Testis (tissue), 3 donors: ENCODE results near the gene PAXX. TPM values are rescaled to one million over a fixed set of nuclear protein-coding genes. Genes with fewer than 3 reads are reported as not detected.

Source experiments
- DNase-seq: peaks from one replicate; pipeline ENCODE4 v3.0.0-alpha.2; 2019
- H3K27ac ChIP-seq, 2 donors: fragments of 200-600 bp; sonication (generic); one replicate each; pipeline ENCODE4 v1.5.1; 2019
- H3K27me3 ChIP-seq: fragments of 200-600 bp; sonication (generic); one replicate; pipeline ENCODE4 v1.5.1; 2019
- H3K36me3 ChIP-seq: fragments of 200-600 bp; sonication (generic); one replicate; pipeline ENCODE4 v1.5.1; 2017; ENCODE audit warnings: low read depth; ENCODE audit errors: missing control alignments
- H3K4me1 ChIP-seq: fragments of 200-600 bp; sonication (generic); one replicate; pipeline ENCODE4 v1.5.1; 2019
- H3K4me3 ChIP-seq, 2 donors: fragments of 200-600 bp; sonication (generic); one replicate each; pipeline ENCODE4 v1.5.1; 2017 to 2019
- H3K9me3 ChIP-seq: fragments of 200-600 bp; sonication (generic); one replicate; pipeline ENCODE4 v1.5.1; 2017
- POLR2A ChIP-seq: fragments of 450-650 bp; IDR thresholded peaks from one replicate; pipeline ENCODE4 v1.6.1; 2017; ENCODE audit warnings: antibody characterized with exemption, mild to moderate bottlenecking, moderate library complexity
- WGBS, 2 donors: methylation state at CpG; one replicate each; pipeline ENCODE4 v1.1.5; 2018; 5-methylcytosine and 5-hydroxymethylcytosine counted together
- intact Hi-C: fragments of 100-400 bp; cut with DNase I; formaldehyde crosslinking; loops from one replicate; pipeline ENCODE4 v1.15.1; 2023; ENCODE audit warnings: low total_unique reads
- polyA plus RNA-seq: library from polyadenylated mRNA; stranded (reverse); fragments of 350-450 nt; fragmentation: Illumina TruSeq; extraction: RNeasy Lipid Tissue Mini Kit (QIAGEN cat#74804); gene quantifications from one replicate; pipeline ENCODE4 v1.2.3, GENCODE V29; 2014; ENCODE audit warnings: low read depth, low replicate concordance; ENCODE audit not compliant: insufficient read depth
- total RNA-seq, 2 donors: library from RNA; depleted of rRNA; stranded (reverse); fragments of >200 nt; gene quantifications; one replicate each; pipeline ENCODE4 v1.2.3, GENCODE V29; 2016
- TF ChIP-seq, protein P1 (sequence below), 3 experiments: fragments of 450-650 bp in 2 of 3; fragments of 200-600 bp in 1 of 3; sonication (generic) in 1 of 3; IDR thresholded peaks; one replicate each; pipeline ENCODE4 v1.5.1; 2016 to 2019; ENCODE audit warnings: antibody characterized with exemption in 3 of 3, mild to moderate bottlenecking in 2 of 3, moderate library complexity in 1 of 3

Gene PAXX
- total and polyA plus RNA-seq, 3 donors from 2014 or later = 25.9 to 56.6 (median 47.8) TPM

GRCh38 chr9:137025517-137025966 lies 33.3 kb downstream of the PAXX start:
- Histone ChIP-seq H3K4me3 (no peak overlapping the region), H3K4me1 (peaks cover 25% of the 10 kb centered on the region), H3K27ac (no peak overlapping the region), H3K27me3 (no peaks in the 10 kb centered on the region), H3K36me3 (no peaks in the 10 kb centered on the region), H3K9me3 (no peaks in the 10 kb centered on the region)
- intact Hi-C loops = loop anchor here (5.0 kb wide), 1 partner anchor 238 kb away; no protein-coding TSS in a partner anchor
- 60 to 63% methylated on average over 2 to 21 of the region's 21 CpGs for WGBS, 2 donors
- no peak for TF ChIP-seq POLR2A
- TF ChIP-seq, protein P1, sequence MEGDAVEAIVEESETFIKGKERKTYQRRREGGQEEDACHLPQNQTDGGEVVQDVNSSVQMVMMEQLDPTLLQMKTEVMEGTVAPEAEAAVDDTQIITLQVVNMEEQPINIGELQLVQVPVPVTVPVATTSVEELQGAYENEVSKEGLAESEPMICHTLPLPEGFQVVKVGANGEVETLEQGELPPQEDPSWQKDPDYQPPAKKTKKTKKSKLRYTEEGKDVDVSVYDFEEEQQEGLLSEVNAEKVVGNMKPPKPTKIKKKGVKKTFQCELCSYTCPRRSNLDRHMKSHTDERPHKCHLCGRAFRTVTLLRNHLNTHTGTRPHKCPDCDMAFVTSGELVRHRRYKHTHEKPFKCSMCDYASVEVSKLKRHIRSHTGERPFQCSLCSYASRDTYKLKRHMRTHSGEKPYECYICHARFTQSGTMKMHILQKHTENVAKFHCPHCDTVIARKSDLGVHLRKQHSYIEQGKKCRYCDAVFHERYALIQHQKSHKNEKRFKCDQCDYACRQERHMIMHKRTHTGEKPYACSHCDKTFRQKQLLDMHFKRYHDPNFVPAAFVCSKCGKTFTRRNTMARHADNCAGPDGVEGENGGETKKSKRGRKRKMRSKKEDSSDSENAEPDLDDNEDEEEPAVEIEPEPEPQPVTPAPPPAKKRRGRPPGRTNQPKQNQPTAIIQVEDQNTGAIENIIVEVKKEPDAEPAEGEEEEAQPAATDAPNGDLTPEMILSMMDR (IDR thresholded peaks at IDR 0.05) = no peak
- peak; percentile 77 for DNase-seq

- Histone ChIP-seq H3K9me3 (no peaks in the 10 kb centered on the region), H3K4me1 (peaks cover 25% of the 10 kb centered on the region), H3K27ac (no peak overlapping the region), H3K4me3 (no peak overlapping the region), H3K27me3 (no peaks in the 10 kb centered on the region), H3K36me3 (no peaks in the 10 kb centered on the region)
- 100% methylated on average over 1 to 2 of the region's 2 CpGs for WGBS, 2 donors
- DNase-seq = no peak
- intact Hi-C loops = loop anchor here (5.0 kb wide), 1 partner anchor 239 kb away; no protein-coding TSS in a partner anchor
- no peak for TF ChIP-seq POLR2A
- TF ChIP-seq, protein P1 (IDR thresholded peaks at IDR 0.05) = no peak
These were observed 34.2 kb downstream of the PAXX start for GRCh38 chr9:137026384-137026783.

- Histone ChIP-seq H3K27ac (no peak overlapping the region), H3K27me3 (no peaks in the 10 kb centered on the region), H3K4me1 (peaks cover 28% of the 10 kb centered on the region), H3K36me3 (no peaks in the 10 kb centered on the region), H3K4me3 (no peak overlapping the region), H3K9me3 (no peaks in the 10 kb centered on the region)
- TF ChIP-seq, protein P1 (IDR thresholded peaks at IDR 0.05) = no peak
- no peak for TF ChIP-seq POLR2A
- 85% methylated on average over 4 of the region's 4 CpGs; no CpG with 5 or more reads in 1 of the 2 donors for WGBS, 2 donors
- no peak for DNase-seq
- intact Hi-C loops = loop anchor here (5.0 kb wide), 1 partner anchor 240 kb away; no protein-coding TSS in a partner anchor
These were observed 34.6 kb downstream of the PAXX start for GRCh38 chr9:137026828-137027227.

DNA sequence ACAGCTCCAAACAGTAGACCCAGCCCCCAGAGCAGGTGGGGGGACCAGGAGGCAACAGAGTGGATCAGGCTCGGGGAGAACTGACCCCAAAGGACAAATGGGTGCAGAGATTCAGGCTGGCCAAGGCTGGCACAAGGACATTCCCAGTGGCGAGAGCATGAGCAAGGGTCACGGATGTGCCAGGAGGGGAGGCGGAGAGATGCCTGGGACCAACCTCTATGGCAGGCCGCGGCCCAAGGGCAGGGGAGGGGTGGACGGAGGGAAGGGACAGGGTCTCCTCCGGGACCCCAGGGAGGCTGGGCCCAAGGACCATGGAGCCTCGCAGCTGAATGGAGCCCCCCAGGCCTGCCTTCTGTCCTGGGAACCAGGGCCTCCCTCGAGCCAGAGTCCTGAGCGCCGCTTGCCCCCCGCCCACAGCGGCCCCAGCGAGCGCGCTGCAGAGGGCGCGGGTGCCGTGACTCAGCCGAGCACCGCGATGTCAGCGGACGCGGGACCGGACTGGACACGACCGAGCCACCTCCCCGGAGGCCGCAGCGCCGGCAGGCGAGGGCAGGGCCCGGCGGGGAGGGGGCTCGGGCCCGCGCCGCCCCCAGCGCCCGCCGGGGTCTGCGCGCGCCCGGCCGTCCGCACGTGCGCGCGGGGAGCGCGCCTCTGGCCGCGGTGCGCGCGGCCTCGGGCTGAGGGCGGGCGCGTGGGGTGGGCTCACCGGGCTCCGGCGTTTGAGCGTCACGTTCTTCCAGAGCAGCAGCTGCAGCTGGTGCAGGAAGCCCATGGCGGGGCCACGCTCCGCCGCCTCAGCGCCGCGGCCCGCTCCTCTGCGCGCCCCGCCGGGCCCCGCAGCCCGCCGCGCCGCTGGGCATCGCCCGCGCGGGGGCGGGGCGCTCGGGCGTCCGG lies 35.4 kb downstream of the PAXX start, which contains the start of gene ABCA2:
Gene ABCA2, minus strand, starts transcription at position 869 of the 894 bp plus-strand sequence. Its CDS starts 97 bp downstream, at position 772.
- intact Hi-C loops = loop anchor here (5.0 kb wide), 1 partner anchor 240 kb away; no protein-coding TSS in a partner anchor
- Histone ChIP-seq H3K9me3 (no peaks in the 10 kb centered on the region), H3K4me3 (peak within 1 kb of the TSS; percentile 56 to 60), H3K27me3 (no peaks in the 10 kb centered on the region), H3K4me1 (peaks cover 28% of the 10 kb centered on the region), H3K36me3 (no peaks in the 10 kb centered on the region), H3K27ac (no peak within 1 kb of the TSS)
- WGBS, 2 donors = 4 to 18% methylated on average over 9 to 49 of the region's 95 CpGs
- no peak for DNase-seq
- TF ChIP-seq POLR2A = no peak
- TF ChIP-seq, protein P1 (IDR thresholded peaks at IDR 0.05) = no peak
